ENCODE results near the gene PTPRG.

Gene PTPRG

GRCh38 chr3:61826161-61826560, 264.8 kb downstream of the PTPRG start:
- TF ChIP-seq CTCF (IDR thresholded peaks at IDR 0.05; ENCODE audit: insufficient read depth, low read depth, low read length, missing control alignments): no peak
- H3K4me3 ChIP-seq (ENCODE audit: low read depth, low read length): no peak overlapping the region
- no peak for DNase-seq (ENCODE audit: low read depth)

- no peak for DNase-seq (ENCODE audit: low read depth)
These were observed 267.0 kb downstream of the PTPRG start for GRCh38 chr3:61828184-61828874.

GRCh38 chr3:61828880-61829721, 267.7 kb downstream of the PTPRG start:
- no peak for DNase-seq (ENCODE audit: low read depth)
- H3K4me3 ChIP-seq (ENCODE audit: low read depth, low read length): no peak overlapping the region
- TF ChIP-seq CTCF (IDR thresholded peaks at IDR 0.05; ENCODE audit: insufficient read depth, low read depth, low read length, missing control alignments): no peak

More at GRCh38 chr3:61828184-61828874, 267.0 kb downstream of the PTPRG start:
- H3K4me3 ChIP-seq (ENCODE audit: low read depth, low read length): no peak overlapping the region
- no peak for TF ChIP-seq CTCF (IDR thresholded peaks at IDR 0.05; ENCODE audit: insufficient read depth, low read depth, low read length, missing control alignments)

DNA sequence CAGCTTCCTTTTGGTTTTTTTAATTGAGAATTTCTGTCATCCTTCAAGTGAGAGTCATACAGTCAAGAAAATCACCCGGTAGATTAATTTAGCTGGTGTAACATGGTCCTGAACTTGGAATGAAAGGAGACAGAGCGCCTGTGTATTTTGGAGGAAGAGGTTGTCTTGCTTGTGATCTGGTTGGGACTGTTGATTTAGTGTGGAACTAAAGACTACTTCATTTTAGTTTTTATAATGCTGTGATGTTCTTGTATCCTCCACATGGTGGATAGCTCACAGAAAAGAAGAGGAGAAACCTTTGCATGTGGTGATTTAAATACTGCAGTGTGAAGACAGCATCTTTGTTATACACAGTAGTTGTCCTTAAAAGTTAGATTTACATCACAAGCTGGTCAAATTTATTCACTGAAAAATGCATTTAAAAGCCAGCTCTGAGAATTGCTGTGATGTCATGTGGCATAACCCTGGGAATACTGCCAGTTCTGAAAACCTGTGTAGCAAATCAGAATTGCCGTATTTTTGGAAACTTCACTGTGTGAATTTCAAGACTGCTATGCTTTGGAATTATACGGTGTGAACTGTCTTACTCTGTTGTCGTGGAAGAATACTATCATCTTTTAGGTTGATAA, 268.5 kb downstream of the PTPRG start:
- no peak for DNase-seq (ENCODE audit: low read depth)
- H3K4me3 ChIP-seq (ENCODE audit: low read depth, low read length): no peak overlapping the region
- TF ChIP-seq CTCF (IDR thresholded peaks at IDR 0.05; ENCODE audit: insufficient read depth, low read depth, low read length, missing control alignments): no peak

- no peak for TF ChIP-seq CTCF (IDR thresholded peaks at IDR 0.05; ENCODE audit: insufficient read depth, low read depth, low read length, missing control alignments)
- no peak for DNase-seq (ENCODE audit: low read depth)
- H3K4me3 ChIP-seq (ENCODE audit: low read depth, low read length): no peak overlapping the region
These were observed 270.6 kb downstream of the PTPRG start for GRCh38 chr3:61831973-61832372.

GRCh38 chr3:61832375-61833229, 271.2 kb downstream of the PTPRG start:
- no peak overlapping the region for H3K4me3 ChIP-seq (ENCODE audit: low read depth, low read length)
- no peak for DNase-seq (ENCODE audit: low read depth)
- no peak for TF ChIP-seq CTCF (IDR thresholded peaks at IDR 0.05; ENCODE audit: insufficient read depth, low read depth, low read length, missing control alignments)

Data from GM12865 (cell line).